Right lobe of liver (tissue), 6 donors: Measurements from ENCODE around the gene FAM76B. TPM values are rescaled to one million over a fixed set of nuclear protein-coding genes. Genes with fewer than 3 reads are reported as not detected.

ENCODE experiments used
- ATAC-seq, 4 donors: fragments of 200-7000 bp; cut with Tn5 transposase; one replicate each; pipeline ENCODE4 v1.9.1; 2020; ENCODE audit warnings: mild to moderate bottlenecking in 4 of 4, moderate library complexity in 4 of 4
- DNase-seq, 3 donors: peaks; one replicate each; pipeline ENCODE4 v3.0.0-alpha.2; 2020
- H3K27ac ChIP-seq, 3 donors: fragments of 200-600 bp; one replicate each; pipeline ENCODE4 v1.8.0; 2022
- H3K27me3 ChIP-seq, 2 donors: fragments of 200-600 bp; one replicate each; pipeline ENCODE4 v1.8.0; 2022
- H3K36me3 ChIP-seq, 4 donors: fragments of 200-600 bp; sonication (generic) in 1 of 4; one replicate each; pipeline versions ENCODE4 v1.5.1 to v1.8.0; 2017 to 2022; ENCODE audit warnings: control low read depth in 1 of 4
- H3K4me1 ChIP-seq, 4 donors: fragments of 200-600 bp; sonication (generic) in 1 of 4; one replicate each; pipeline versions ENCODE4 v1.5.1 to v1.8.0; 2017 to 2022; ENCODE audit warnings: control low read depth in 1 of 4
- H3K4me3 ChIP-seq, 3 donors: fragments of 200-600 bp; one replicate each; pipeline ENCODE4 v1.8.0; 2022
- H3K9me3 ChIP-seq, 4 donors: fragments of 200-600 bp; sonication (generic) in 1 of 4; one replicate each; pipeline versions ENCODE4 v1.5.1 to v1.8.0; 2017 to 2022; ENCODE audit warnings: control low read depth in 1 of 4
- POLR2A ChIP-seq: fragments of 450-650 bp; IDR thresholded peaks from one replicate; pipeline ENCODE4 v1.6.1; 2017; ENCODE audit warnings: antibody characterized with exemption, mild to moderate bottlenecking
- WGBS: methylation state at CpG from one replicate; pipeline ENCODE4 v1.1.6; 2018; ENCODE audit warnings: low coverage, low lambda C conversion rate; ENCODE audit not compliant: insufficient coverage; ENCODE audit errors: missing lambda C conversion rate; 5-methylcytosine and 5-hydroxymethylcytosine counted together
- intact Hi-C, 2 donors: fragments of 100-400 bp; cut with DNase I; formaldehyde crosslinking; loops; one replicate each; pipeline versions ENCODE4 v1.11.2 to v1.14.1; 2022
- total RNA-seq, 6 experiments: library from RNA; depleted of rRNA in 2 of 6; stranded (reverse); fragments of >200 nt in 2 of 6; fragmentation: NEBNext Ultra II Directional in 3 of 6; extraction: Animal tissue kit (Norgen Biotek cat#: 25700) in 3 of 6; gene quantifications; one replicate each; pipeline versions ENCODE4 v1.1.0 to v1.2.4, GENCODE V29; 2016 to 2023
- TF ChIP-seq, protein P1 (sequence below), 4 donors: fragments of 200-600 bp in 3 of 4; fragments of 450-650 bp in 1 of 4; IDR thresholded peaks; one replicate each; pipeline versions ENCODE4 v1.5.1 to v1.8.0; 2016 to 2022; ENCODE audit warnings: antibody characterized with exemption in 4 of 4, mild to moderate bottlenecking in 2 of 4
- donor health status: DM: no; HTN: yes; CAD: no.
- donor health status: DM: no; HTN: no; CAD: no.
- donor health status: DM: no; HTN: no; CAD: no.
- donor health status: DM: no; HTN: yes; CAD: no.
- donor health status: DM: no; HTN: yes; CAD: no.

FAM76B gene
- total RNA-seq, 6 experiments from 2014 or later: 12.9 to 28.1 (median 16.6) TPM

DNA sequence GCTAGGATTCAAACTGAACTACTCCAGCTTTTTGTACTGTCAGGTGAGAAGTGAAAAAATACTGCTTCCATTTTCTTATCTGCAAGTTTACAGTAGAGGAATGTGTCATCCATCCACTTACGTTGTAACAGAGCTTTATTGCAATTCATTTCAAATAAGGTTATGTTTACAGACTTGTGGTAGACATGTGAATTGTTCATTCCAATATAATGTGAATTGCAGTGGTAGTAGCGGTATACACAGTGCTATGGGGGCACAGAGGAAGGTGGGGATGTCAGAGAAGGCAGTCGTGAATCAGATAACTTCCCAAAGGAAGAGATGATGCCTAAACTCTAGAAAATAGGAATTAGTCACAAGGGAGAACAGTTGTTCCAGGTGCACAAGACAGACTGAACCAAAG is 43.2 kb upstream of the FAM76B start:
- H3K36me3 ChIP-seq: peaks cover 0 to 40% (median 16%) of the 10 kb centered on the region in 4 donors
- intact Hi-C loops: no loop called here

GRCh38 chr11:95831198-95831883 is 41.8 kb upstream of the FAM76B start:
- H3K4me3 ChIP-seq: no peak overlapping the region
- H3K9me3 ChIP-seq: no peaks in the 10 kb centered on the region
- TF ChIP-seq POLR2A: no peak
- TF ChIP-seq, protein P1, sequence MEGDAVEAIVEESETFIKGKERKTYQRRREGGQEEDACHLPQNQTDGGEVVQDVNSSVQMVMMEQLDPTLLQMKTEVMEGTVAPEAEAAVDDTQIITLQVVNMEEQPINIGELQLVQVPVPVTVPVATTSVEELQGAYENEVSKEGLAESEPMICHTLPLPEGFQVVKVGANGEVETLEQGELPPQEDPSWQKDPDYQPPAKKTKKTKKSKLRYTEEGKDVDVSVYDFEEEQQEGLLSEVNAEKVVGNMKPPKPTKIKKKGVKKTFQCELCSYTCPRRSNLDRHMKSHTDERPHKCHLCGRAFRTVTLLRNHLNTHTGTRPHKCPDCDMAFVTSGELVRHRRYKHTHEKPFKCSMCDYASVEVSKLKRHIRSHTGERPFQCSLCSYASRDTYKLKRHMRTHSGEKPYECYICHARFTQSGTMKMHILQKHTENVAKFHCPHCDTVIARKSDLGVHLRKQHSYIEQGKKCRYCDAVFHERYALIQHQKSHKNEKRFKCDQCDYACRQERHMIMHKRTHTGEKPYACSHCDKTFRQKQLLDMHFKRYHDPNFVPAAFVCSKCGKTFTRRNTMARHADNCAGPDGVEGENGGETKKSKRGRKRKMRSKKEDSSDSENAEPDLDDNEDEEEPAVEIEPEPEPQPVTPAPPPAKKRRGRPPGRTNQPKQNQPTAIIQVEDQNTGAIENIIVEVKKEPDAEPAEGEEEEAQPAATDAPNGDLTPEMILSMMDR (IDR thresholded peaks at IDR 0.05): no peak
- peaks cover 0 to 40% (median 16%) of the 10 kb centered on the region in 4 donors for H3K36me3 ChIP-seq
- 83% methylated on average over 2 of the region's 2 CpGs for WGBS
- H3K27me3 ChIP-seq: no peaks in the 10 kb centered on the region
- H3K4me1 ChIP-seq: no peaks in the 10 kb centered on the region
- no peak for ATAC-seq
- intact Hi-C loops: no loop called here
- no peak overlapping the region for H3K27ac ChIP-seq
- no peak for DNase-seq

More for the DNA sequence above, 43.2 kb upstream of the FAM76B start:
- Histone ChIP-seq H3K9me3 (no peaks in the 10 kb centered on the region), H3K27me3 (no peaks in the 10 kb centered on the region), H3K4me1 (no peaks in the 10 kb centered on the region), H3K4me3 (no peak overlapping the region), H3K27ac (no peak overlapping the region)
- no peak for DNase-seq
- ATAC-seq: no peak
- 84% methylated on average over 3 of the region's 3 CpGs for WGBS
- TF ChIP-seq, protein P1 (IDR thresholded peaks at IDR 0.05): no peak
- TF ChIP-seq POLR2A: no peak

GRCh38 chr11:95829580-95830259 is 40.1 kb upstream of the FAM76B start:
- WGBS: 88% methylated on average over 1 of the region's 1 CpG
- Histone ChIP-seq H3K4me3 (no peak overlapping the region), H3K4me1 (no peaks in the 10 kb centered on the region), H3K9me3 (no peaks in the 10 kb centered on the region), H3K36me3 (peaks cover 0 to 33% (median 15%) of the 10 kb centered on the region in 4 donors), H3K27ac (no peak overlapping the region), H3K27me3 (no peaks in the 10 kb centered on the region)
- no peak for DNase-seq
- intact Hi-C loops: no loop called here
- TF ChIP-seq, protein P1 (IDR thresholded peaks at IDR 0.05): no peak
- TF ChIP-seq POLR2A: no peak
- no peak for ATAC-seq

GRCh38 chr11:95827696-95828095 is 38.1 kb upstream of the FAM76B start:
- intact Hi-C loops: no loop called here
- no peak for ATAC-seq
- H3K36me3 ChIP-seq: peaks cover 0 to 31% (median 12%) of the 10 kb centered on the region in 4 donors

More at GRCh38 chr11:95827696-95828095, 38.1 kb upstream of the FAM76B start:
- TF ChIP-seq, protein P1 (IDR thresholded peaks at IDR 0.05): no peak
- Histone ChIP-seq H3K4me1 (no peaks in the 10 kb centered on the region), H3K27ac (no peak overlapping the region), H3K9me3 (no peaks in the 10 kb centered on the region), H3K4me3 (no peak overlapping the region), H3K27me3 (no peaks in the 10 kb centered on the region)
- 87% methylated on average over 4 of the region's 4 CpGs for WGBS
- no peak for DNase-seq
